ENCODE measurements around the gene GAS2L3.
A peak's percentile ranks its signal among the peaks of the same experiment; 100 is the strongest.

Gene GAS2L3

DNA sequence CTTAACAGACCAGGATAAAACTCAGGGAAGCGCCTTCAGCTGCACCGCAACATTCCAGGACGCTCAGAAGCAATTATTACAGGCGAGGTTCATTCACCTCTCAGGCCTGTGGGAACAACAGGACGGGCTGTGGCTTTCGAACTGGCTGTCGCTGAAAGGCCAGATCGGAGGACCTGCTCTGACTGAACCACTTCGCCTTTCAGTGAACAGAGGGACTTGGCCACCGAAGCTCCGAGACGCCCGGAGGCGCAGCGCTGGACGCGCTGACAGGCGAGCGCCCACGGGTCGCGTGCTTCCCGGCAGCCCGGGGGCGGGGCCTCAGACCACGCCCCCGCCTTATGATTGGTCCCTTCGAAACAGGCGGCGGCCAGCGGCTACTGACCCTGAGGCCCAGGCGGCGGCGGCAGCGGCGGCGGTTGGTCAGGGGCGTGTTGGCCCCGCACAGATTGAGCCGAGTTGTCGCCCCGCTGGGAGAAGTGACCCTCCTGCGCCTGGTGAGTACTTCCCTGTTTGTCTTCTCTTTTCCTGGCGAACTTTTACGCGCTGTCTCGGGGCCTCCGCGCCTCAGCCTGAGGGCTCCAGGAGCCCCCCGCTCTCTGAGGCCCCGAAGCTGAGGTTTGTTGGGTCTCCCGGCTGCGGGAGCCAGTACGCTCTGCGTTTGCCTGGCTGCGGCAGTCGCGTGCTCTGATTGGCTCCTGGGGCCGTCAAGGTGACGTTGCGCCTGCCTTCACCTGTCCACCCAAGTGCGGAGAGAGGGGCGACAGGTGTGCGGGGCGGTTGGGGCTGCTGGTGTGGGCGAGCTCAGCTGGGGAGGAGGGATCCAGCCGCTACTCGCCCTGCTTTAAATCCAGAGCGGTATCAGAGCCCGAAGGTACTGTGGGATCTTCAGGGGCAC lies at the start of gene GAS2L3:
GAS2L3 (plus strand) TSS at position 393 of the 895 bp plus-strand sequence. CDS start 21,221 bp downstream, outside the sequence.
- peak; percentile 90 for DNase-seq (ENCODE audit: extremely low spot score)
- ChIA-PET POLR2A (interaction anchor here (0.6 kb wide), 1 partner anchor 1256 kb away, joined by 7 read pairs; no protein-coding TSS in a partner anchor), CTCF (interaction anchor here (0.9 to 1.5 kb wide), 2 partner anchors 23 to 98 kb away, joined by 3 to 4 read pairs; no protein-coding TSS in a partner anchor)
- TF ChIP-seq, protein P1, sequence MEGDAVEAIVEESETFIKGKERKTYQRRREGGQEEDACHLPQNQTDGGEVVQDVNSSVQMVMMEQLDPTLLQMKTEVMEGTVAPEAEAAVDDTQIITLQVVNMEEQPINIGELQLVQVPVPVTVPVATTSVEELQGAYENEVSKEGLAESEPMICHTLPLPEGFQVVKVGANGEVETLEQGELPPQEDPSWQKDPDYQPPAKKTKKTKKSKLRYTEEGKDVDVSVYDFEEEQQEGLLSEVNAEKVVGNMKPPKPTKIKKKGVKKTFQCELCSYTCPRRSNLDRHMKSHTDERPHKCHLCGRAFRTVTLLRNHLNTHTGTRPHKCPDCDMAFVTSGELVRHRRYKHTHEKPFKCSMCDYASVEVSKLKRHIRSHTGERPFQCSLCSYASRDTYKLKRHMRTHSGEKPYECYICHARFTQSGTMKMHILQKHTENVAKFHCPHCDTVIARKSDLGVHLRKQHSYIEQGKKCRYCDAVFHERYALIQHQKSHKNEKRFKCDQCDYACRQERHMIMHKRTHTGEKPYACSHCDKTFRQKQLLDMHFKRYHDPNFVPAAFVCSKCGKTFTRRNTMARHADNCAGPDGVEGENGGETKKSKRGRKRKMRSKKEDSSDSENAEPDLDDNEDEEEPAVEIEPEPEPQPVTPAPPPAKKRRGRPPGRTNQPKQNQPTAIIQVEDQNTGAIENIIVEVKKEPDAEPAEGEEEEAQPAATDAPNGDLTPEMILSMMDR (IDR thresholded peaks at IDR 0.05; ENCODE audit: control extremely low read depth, extremely low read depth, low read depth, missing control alignments) = no peak

DNA sequence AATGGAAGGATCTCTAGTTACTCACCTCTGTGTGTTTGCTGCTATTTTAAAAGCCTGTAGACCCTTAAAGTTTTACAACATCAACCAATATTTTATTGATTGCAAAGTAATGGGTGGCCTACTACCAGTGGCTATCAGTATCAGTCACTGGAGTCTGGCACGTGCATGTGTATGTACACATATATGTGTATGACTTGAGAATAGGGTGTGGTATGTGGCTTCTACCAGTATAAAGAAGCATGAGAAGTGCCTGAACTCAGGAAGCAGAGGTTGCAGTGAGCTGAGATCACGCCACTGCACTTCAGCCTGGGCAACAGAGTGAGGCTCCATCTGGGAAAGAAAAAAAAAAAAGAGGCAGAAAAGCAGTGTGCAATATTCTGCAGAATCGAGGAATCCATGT lies 45.5 kb upstream of the GAS2L3 start:
- DNase-seq (ENCODE audit: extremely low spot score) = no peak
- CTCF ChIA-PET = interaction anchor here (0.9 to 1.1 kb wide), 3 partner anchors 9 to 16 kb away, joined by 3 read pairs; no protein-coding TSS in a partner anchor
- POLR2A ChIA-PET = no interaction called here
- TF ChIP-seq, protein P1 (IDR thresholded peaks at IDR 0.05; ENCODE audit: control extremely low read depth, extremely low read depth, low read depth, missing control alignments) = no peak

DNA sequence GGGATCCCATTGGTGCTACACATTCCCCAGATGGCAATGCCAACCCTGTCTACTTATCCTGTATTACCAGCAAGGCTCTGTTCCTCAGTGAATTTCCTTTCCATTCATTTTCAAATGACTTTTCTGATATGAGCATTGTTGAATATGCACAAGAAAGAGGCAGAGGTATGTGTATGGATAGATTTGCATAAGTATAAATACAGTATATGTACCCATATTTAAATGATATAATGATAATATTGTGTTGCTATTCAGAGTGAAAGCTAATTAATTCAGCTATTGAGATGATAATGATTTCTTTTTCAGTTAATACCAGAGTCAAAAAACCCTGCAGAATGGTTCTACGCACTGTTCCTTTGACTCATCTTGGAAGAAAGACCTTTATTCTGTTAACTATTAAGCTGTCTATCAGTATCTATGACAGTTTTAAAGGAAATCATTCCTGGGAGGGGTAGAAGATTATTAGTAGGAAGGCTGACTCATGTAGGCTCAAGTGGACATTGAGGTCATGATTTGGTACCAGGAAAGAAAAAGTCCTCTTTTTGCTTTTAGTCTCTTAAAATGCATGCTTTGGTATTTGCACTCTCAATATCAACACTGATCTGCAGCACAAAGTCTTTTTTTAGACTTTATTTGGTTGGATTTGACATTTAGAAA lies 44.9 kb upstream of the GAS2L3 start:
- POLR2A ChIA-PET = no interaction called here
- no peak for DNase-seq (ENCODE audit: extremely low spot score)
- TF ChIP-seq, protein P1 (IDR thresholded peaks at IDR 0.05; ENCODE audit: control extremely low read depth, extremely low read depth, low read depth, missing control alignments) = no peak
- CTCF ChIA-PET = interaction anchor here (0.9 to 1.1 kb wide), 3 partner anchors 9 to 16 kb away, joined by 3 read pairs; no protein-coding TSS in a partner anchor

DNA sequence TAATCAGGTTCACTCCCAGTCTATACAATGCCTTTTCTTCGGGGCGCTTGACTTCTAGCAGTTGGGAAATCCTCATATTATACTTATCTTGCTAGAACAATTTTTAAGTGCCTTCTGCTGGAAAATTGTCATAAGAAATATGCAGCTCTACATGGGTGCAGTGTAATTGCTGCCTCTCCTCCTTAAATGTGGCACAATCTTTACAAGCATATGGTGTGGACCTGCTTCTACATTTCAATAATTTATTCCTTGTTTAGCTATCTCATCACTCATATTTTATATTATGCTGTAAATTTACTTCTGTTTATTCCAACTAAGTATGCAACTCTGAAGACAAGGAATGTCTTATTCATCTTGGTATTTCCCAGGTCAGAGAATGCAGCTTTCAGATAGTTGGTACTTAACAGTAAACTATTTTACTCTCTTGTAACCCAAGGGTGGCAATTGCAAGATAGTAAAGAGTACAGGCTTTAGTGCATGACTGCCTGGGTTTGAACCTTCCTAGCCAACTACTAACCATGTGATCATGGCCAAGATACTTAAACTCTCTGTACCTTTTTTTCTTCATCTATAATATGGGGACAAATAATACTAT lies 43.6 kb upstream of the GAS2L3 start:
- CTCF ChIA-PET = no interaction called here
- TF ChIP-seq, protein P1 (IDR thresholded peaks at IDR 0.05; ENCODE audit: control extremely low read depth, extremely low read depth, low read depth, missing control alignments) = no peak
- POLR2A ChIA-PET = no interaction called here
- DNase-seq (ENCODE audit: extremely low spot score) = no peak

DNA sequence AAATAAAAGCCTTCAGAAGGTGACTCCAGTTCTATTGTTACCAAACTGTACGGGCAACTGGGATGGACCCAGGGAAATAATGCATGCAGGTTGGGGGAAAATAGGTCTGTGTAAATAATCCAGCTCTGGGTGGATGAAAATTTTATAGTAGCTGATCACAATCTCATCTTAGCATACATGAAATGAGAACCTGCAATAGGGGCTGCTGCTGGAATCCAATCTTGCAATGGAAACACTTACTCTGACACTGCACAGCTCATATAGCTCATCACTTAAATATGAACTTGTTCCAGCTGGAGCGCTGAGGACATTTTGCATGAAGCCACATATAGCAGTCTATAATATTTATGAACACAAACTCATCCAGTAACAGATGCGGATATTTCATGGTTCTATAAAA lies 40.1 kb upstream of the GAS2L3 start:
- ChIA-PET CTCF (interaction anchor here (0.9 kb wide), 1 partner anchor 22 kb away, joined by 4 read pairs; no protein-coding TSS in a partner anchor), POLR2A (no interaction called here)
- no peak for DNase-seq (ENCODE audit: extremely low spot score)
- TF ChIP-seq, protein P1 (IDR thresholded peaks at IDR 0.05; ENCODE audit: control extremely low read depth, extremely low read depth, low read depth, missing control alignments) = no peak

DNA sequence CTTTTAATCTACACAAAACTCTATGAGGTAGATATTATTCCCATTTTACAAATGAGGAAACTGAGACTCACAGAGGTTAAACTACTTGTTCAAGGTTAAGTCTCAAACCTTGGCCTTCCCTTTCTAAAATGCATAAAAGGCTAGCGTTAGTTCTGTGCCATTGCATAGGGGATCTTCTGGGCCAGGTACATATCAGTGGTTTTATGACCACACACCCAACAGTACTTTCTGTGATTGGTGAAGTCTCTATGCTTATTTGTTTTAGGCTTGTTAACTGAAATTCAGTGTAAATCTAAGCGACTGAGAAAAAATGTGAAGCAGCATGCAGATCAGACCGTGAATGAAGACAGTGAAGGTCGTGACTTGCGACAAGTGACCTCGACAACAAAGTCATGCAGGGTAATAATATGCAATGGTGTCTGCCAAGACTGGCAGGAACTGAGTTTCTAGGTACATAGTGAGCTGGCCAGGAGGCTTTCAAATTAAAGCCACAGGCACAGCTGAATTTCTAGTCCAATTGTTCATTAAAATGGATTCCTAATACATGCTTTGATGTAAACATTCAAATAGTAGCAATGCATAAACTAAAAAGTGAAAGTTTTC lies 38.8 kb upstream of the GAS2L3 start:
- CTCF ChIA-PET = no interaction called here
- TF ChIP-seq, protein P1 (IDR thresholded peaks at IDR 0.05; ENCODE audit: control extremely low read depth, extremely low read depth, low read depth, missing control alignments) = no peak
- POLR2A ChIA-PET = no interaction called here
- no peak for DNase-seq (ENCODE audit: extremely low spot score)
